HFF-Myc (cell line): ENCODE measurements around the gene DLAT.
"Not testable (repeated sequence)": the region's sequence is repeated elsewhere in the genome, so short reads cannot be mapped to it uniquely, and the experiment has no call there.

Experiments
- DNase-seq: peaks from one replicate; pipeline ENCODE4 v3.0.0-alpha.2; 2011; ENCODE audit warnings: low read depth; ENCODE audit errors: extremely low read depth
- H3K4me3 ChIP-seq: replicated peaks from 2 replicates; pipeline ENCODE4 v1.5.1; 2011; ENCODE audit warnings: low read depth, mild to moderate bottlenecking, control low read depth, low read length
- CTCF ChIP-seq: IDR thresholded peaks from 2 replicates; pipeline ENCODE4 v1.5.1; 2012; ENCODE audit warnings: mild to moderate bottlenecking, low read depth, low read length, control low read depth; ENCODE audit errors: missing control alignments

Gene DLAT

GRCh38 chr11:112073941-112074811 is 49.0 kb downstream of the DLAT start, which contains the start of the genes NKAPD1 and PIH1D2:
NKAPD1 (plus strand) TSS chr11:112074299; CDS start chr11:112075575, 1,276 bp downstream.
PIH1D2 (minus strand) TSS chr11:112074017; CDS start chr11:112073174, 843 bp downstream.
- TF ChIP-seq CTCF = no peak
- peak; percentile 81 for DNase-seq
- H3K4me3 ChIP-seq = peak within 1 kb of the TSS; percentile 99

GRCh38 chr11:112082729-112083128 is 57.5 kb downstream of the DLAT start:
- no peak for DNase-seq
- H3K4me3 ChIP-seq = no peak overlapping the region
- TF ChIP-seq CTCF = no peak

GRCh38 chr11:112085822-112086421 is 60.7 kb downstream of the DLAT start:
- DNase-seq = no peak
- H3K4me3 ChIP-seq = peak overlapping the region; percentile 90
- no peak for TF ChIP-seq CTCF

GRCh38 chr11:112086422-112087191 is 61.4 kb downstream of the DLAT start, which contains the start of the genes SDHD and TIMM8B:
SDHD (plus strand) TSS chr11:112086873; CDS start chr11:112086908, 35 bp downstream.
TIMM8B (minus strand) TSS chr11:112086756; CDS start chr11:112086723, 33 bp downstream.
- DNase-seq = peak; percentile 96
- H3K4me3 ChIP-seq = peak within 1 kb of the TSS; percentile 90
- no peak for TF ChIP-seq CTCF

GRCh38 chr11:112087212-112087611 is 62.0 kb downstream of the DLAT start:
- no peak for DNase-seq
- no peak for TF ChIP-seq CTCF

GRCh38 chr11:112095302-112095701 is 70.1 kb downstream of the DLAT start:
- not testable (repeated sequence) for H3K4me3 ChIP-seq, DNase-seq

More at GRCh38 chr11:112087212-112087611, 62.0 kb downstream of the DLAT start:
- H3K4me3 ChIP-seq = peak overlapping the region; percentile 90
